Trophoblast cell (in vitro differentiated cells and primary cell): Measurements from ENCODE around the gene SLC13A2.

Source experiments
- DNase-seq, 2 donors: peaks; one replicate each; pipeline ENCODE4 v3.0.0-alpha.2; 2016
- H2AFZ ChIP-seq: 2 replicates; pipeline ENCODE4 v1.6.1; 2013; ENCODE audit warnings: low read length, moderate library complexity, mild to moderate bottlenecking; ENCODE audit not compliant: insufficient read depth, poor library complexity
- H2AK5ac ChIP-seq: 2 replicates; pipeline ENCODE4 v1.6.1; 2013; ENCODE audit warnings: mild to moderate bottlenecking, low read length
- H2BK120ac ChIP-seq: 2 replicates; pipeline ENCODE4 v1.6.1; 2013; ENCODE audit warnings: low read length, mild to moderate bottlenecking, moderate library complexity; ENCODE audit not compliant: insufficient read depth, poor library complexity
- H2BK12ac ChIP-seq: 2 replicates; pipeline ENCODE4 v1.6.1; 2013; ENCODE audit warnings: mild to moderate bottlenecking, low read length, moderate library complexity
- H2BK5ac ChIP-seq: 2 replicates; pipeline ENCODE4 v1.6.1; 2013; ENCODE audit warnings: low read length, low read depth, moderate library complexity, mild to moderate bottlenecking; ENCODE audit not compliant: poor library complexity
- H3K14ac ChIP-seq: 2 replicates; pipeline ENCODE4 v1.6.1; 2013; ENCODE audit warnings: mild to moderate bottlenecking, low read length
- H3K18ac ChIP-seq: 2 replicates; pipeline ENCODE4 v1.6.1; 2013; ENCODE audit warnings: mild to moderate bottlenecking, low read length
- H3K23ac ChIP-seq: 2 replicates; pipeline ENCODE4 v1.6.1; 2013; ENCODE audit warnings: low read length
- H3K27ac ChIP-seq: 2 replicates; pipeline ENCODE4 v1.5.1; 2013; ENCODE audit warnings: low read depth, mild to moderate bottlenecking, inconsistent platforms, low read length, moderate library complexity
- H3K27me3 ChIP-seq: 2 replicates; pipeline ENCODE4 v1.6.1; 2013; ENCODE audit warnings: inconsistent platforms, mild to moderate bottlenecking, low read length, moderate library complexity; ENCODE audit not compliant: insufficient read depth
- H3K36me3 ChIP-seq, 2 experiments: 1 replicate in 1 of 2; 2 replicates in 1 of 2; pipeline ENCODE4 v1.6.1; 2013; ENCODE audit warnings: low read length in 2 of 2, mild to moderate bottlenecking in 2 of 2, moderate library complexity in 1 of 2; ENCODE audit not compliant: insufficient read depth in 2 of 2, control insufficient read depth in 1 of 2
- H3K4ac ChIP-seq: 2 replicates; pipeline ENCODE4 v1.6.1; 2013; ENCODE audit warnings: low read depth, mild to moderate bottlenecking, low read length, moderate library complexity
- H3K4me1 ChIP-seq, 2 experiments: 1 replicate in 1 of 2; 2 replicates in 1 of 2; pipeline ENCODE4 v1.6.1; 2013; ENCODE audit warnings: low read length in 2 of 2, mild to moderate bottlenecking in 2 of 2, moderate library complexity in 1 of 2; ENCODE audit not compliant: insufficient read depth in 2 of 2, control insufficient read depth in 1 of 2
- H3K4me2 ChIP-seq: 2 replicates; pipeline ENCODE4 v1.6.1; 2013; ENCODE audit warnings: inconsistent platforms, mild to moderate bottlenecking, low read length, moderate library complexity
- H3K4me3 ChIP-seq: 2 replicates; pipeline ENCODE4 v1.5.1; 2013; ENCODE audit warnings: mild to moderate bottlenecking, low read depth, low read length, inconsistent platforms
- H3K79me1 ChIP-seq: one replicate; pipeline ENCODE4 v1.6.1; 2013; ENCODE audit warnings: low read length
- H3K79me2 ChIP-seq: 2 replicates; pipeline ENCODE4 v1.6.1; 2013; ENCODE audit warnings: low read length, mild to moderate bottlenecking; ENCODE audit not compliant: control insufficient read depth, insufficient read depth, poor library complexity
- H3K9ac ChIP-seq: 2 replicates; pipeline ENCODE4 v1.6.1; 2013; ENCODE audit warnings: mild to moderate bottlenecking, low read length
- H3K9me3 ChIP-seq: 2 replicates; pipeline ENCODE4 v1.6.1; 2013; ENCODE audit warnings: low read depth, mild to moderate bottlenecking, control low read depth, inconsistent platforms, low read length; ENCODE audit not compliant: insufficient read depth
- H4K12ac ChIP-seq: 2 replicates; pipeline ENCODE4 v1.6.1; 2013; ENCODE audit warnings: low read depth, mild to moderate bottlenecking, low read length, moderate library complexity
- H4K8ac ChIP-seq: 2 replicates; pipeline ENCODE4 v1.6.1; 2013; ENCODE audit warnings: low read depth, mild to moderate bottlenecking, low read length, moderate library complexity
- H4K91ac ChIP-seq: one replicate; pipeline ENCODE4 v1.6.1; 2013; ENCODE audit warnings: low read depth, mild to moderate bottlenecking, low read length, moderate library complexity
- WGBS: extraction: QIAGEN DNeasy Blood & Tissue Kit; methylation state at CpG from one replicate; pipeline ENCODE4 v1.1.7; 2013; ENCODE audit warnings: missing lambda C conversion rate; ENCODE audit not compliant: insufficient read length, insufficient coverage; ENCODE audit errors: extremely low coverage; 5-methylcytosine and 5-hydroxymethylcytosine counted together

The SLC13A2 gene

DNA sequence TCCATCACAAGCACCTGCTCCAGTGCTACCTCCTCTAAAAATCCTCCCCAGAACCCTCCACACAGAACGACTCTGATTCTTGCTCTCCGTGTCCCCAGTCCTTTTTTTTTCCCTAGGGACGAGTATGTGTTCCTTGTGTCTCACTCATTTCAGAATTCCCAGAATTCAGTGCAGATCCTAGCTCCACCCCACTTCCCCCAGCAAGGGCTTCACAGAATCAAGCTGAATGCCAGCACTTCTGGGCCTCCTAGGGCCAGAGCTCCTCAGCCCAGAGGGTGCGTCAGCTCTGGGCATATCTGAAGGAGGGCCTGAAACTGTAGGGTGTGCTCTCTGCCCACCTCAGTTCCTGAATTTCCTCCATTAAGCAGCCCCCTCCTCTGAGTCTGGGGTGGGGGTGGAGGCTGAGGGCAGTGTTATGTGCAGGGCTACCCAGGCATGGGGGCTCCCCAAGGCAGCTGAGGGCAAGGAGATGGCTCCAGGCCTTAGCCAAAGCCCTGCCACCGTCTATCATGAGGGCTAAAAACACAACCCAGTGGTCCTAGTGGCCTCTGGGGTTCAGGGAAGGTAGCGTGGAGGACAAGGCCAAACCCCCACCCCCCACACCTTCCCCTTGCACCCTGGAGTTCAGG, 72.5 kb downstream of the SLC13A2 start:
- H3K79me2 ChIP-seq = no peaks in the 10 kb centered on the region
- no peak overlapping the region for H2AFZ ChIP-seq
- H3K4me3 ChIP-seq = no peak overlapping the region
- no peak overlapping the region for H3K14ac ChIP-seq
- no CpG with 5 or more reads among the region's 6 CpGs for WGBS
- H3K36me3 ChIP-seq = peaks cover 10 to 15% of the 10 kb centered on the region in 2 experiments
- no peaks in the 10 kb centered on the region for H3K27me3 ChIP-seq
- DNase-seq = no peak
- no peak overlapping the region for H4K12ac ChIP-seq
- no peaks in the 10 kb centered on the region for H3K79me1 ChIP-seq
- no peak overlapping the region for H4K91ac ChIP-seq
- no peak overlapping the region for H3K9ac ChIP-seq
- peaks cover 2% of the 10 kb centered on the region for H3K9me3 ChIP-seq
- H3K27ac ChIP-seq = no peak overlapping the region
- no peak overlapping the region for H3K4me2 ChIP-seq
- H3K23ac ChIP-seq = no peak overlapping the region
- H4K8ac ChIP-seq = no peak overlapping the region
- H2BK5ac ChIP-seq = no peak overlapping the region
- no peak overlapping the region for H3K4ac ChIP-seq
- H3K18ac ChIP-seq = no peak overlapping the region
- H2BK120ac ChIP-seq = no peak overlapping the region
- H3K4me1 ChIP-seq = no peaks in the 10 kb centered on the region
- no peak overlapping the region for H2AK5ac ChIP-seq
- H2BK12ac ChIP-seq = no peak overlapping the region

- Histone ChIP-seq H2BK12ac (no peak overlapping the region), H3K14ac (no peak overlapping the region), H3K79me2 (peaks cover 3% of the 10 kb centered on the region), H3K36me3 (peaks cover 10 to 15% of the 10 kb centered on the region in 2 experiments), H3K4me1 (peaks cover 5 to 6% of the 10 kb centered on the region in 2 experiments), H3K18ac (no peak overlapping the region), H3K27ac (no peak overlapping the region), H2AFZ (no peak overlapping the region), H3K79me1 (peaks cover 3% of the 10 kb centered on the region), H2BK120ac (no peak overlapping the region), H3K9me3 (peaks cover 2% of the 10 kb centered on the region), H3K4me2 (no peak overlapping the region), H3K4ac (no peak overlapping the region), H2AK5ac (no peak overlapping the region), H4K8ac (no peak overlapping the region), H3K4me3 (no peak overlapping the region), H4K91ac (no peak overlapping the region), H3K9ac (no peak overlapping the region), H3K27me3 (no peaks in the 10 kb centered on the region), H3K23ac (no peak overlapping the region), H4K12ac (no peak overlapping the region), H2BK5ac (no peak overlapping the region)
- WGBS = no CpG with 5 or more reads among the region's 14 CpGs
- no peak for DNase-seq
Observed at GRCh38 chr17:28547096-28547622, 73.7 kb downstream of the SLC13A2 start.
